Fibroblast of mammary gland (primary cell): ENCODE results near the gene ACOXL.

Experiments used
- DNase-seq: peaks from one replicate; pipeline ENCODE4 v3.0.0-alpha.2; 2010; ENCODE audit warnings: low read depth
- H3K4me3 ChIP-seq: 2 replicates; pipeline ENCODE4 v1.5.1; 2011; ENCODE audit warnings: low read depth, mild to moderate bottlenecking, low read length, moderate library complexity; ENCODE audit not compliant: control insufficient read depth
- TF ChIP-seq, protein P1 (sequence below): conservative IDR thresholded peaks from 2 replicates; pipeline ENCODE4 v1.5.1; 2011; ENCODE audit warnings: low read depth, low read length, inconsistent platforms; ENCODE audit not compliant: control insufficient read depth, insufficient read depth

Gene ACOXL

GRCh38 chr2:110834134-110834827, 101.9 kb downstream of the ACOXL start:
- DNase-seq, result no peak
- TF ChIP-seq, protein P1, sequence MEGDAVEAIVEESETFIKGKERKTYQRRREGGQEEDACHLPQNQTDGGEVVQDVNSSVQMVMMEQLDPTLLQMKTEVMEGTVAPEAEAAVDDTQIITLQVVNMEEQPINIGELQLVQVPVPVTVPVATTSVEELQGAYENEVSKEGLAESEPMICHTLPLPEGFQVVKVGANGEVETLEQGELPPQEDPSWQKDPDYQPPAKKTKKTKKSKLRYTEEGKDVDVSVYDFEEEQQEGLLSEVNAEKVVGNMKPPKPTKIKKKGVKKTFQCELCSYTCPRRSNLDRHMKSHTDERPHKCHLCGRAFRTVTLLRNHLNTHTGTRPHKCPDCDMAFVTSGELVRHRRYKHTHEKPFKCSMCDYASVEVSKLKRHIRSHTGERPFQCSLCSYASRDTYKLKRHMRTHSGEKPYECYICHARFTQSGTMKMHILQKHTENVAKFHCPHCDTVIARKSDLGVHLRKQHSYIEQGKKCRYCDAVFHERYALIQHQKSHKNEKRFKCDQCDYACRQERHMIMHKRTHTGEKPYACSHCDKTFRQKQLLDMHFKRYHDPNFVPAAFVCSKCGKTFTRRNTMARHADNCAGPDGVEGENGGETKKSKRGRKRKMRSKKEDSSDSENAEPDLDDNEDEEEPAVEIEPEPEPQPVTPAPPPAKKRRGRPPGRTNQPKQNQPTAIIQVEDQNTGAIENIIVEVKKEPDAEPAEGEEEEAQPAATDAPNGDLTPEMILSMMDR, result no peak
- no peak overlapping the region for H3K4me3 ChIP-seq

DNA sequence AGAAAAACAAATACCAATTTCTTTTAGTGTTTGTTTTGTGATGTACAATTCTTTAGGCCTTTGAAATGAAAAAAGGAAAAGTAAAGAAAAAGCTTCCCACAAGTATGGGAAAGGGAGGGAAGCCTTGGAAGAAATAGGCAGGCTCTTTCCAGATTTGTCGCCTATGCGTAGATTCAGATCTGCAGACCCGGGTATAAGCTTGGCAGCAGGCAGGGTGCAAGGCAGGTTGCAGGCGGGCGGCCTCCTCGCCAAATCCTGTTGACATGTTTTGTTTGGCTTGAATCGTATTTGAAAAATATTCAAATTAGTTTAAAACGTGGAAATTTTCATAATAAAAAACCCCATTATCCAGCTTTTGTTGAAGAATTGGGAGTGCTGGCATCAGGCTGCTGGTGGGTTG, 104.3 kb downstream of the ACOXL start:
- no peak for DNase-seq
- TF ChIP-seq, protein P1, result no peak
- no peak overlapping the region for H3K4me3 ChIP-seq

DNA sequence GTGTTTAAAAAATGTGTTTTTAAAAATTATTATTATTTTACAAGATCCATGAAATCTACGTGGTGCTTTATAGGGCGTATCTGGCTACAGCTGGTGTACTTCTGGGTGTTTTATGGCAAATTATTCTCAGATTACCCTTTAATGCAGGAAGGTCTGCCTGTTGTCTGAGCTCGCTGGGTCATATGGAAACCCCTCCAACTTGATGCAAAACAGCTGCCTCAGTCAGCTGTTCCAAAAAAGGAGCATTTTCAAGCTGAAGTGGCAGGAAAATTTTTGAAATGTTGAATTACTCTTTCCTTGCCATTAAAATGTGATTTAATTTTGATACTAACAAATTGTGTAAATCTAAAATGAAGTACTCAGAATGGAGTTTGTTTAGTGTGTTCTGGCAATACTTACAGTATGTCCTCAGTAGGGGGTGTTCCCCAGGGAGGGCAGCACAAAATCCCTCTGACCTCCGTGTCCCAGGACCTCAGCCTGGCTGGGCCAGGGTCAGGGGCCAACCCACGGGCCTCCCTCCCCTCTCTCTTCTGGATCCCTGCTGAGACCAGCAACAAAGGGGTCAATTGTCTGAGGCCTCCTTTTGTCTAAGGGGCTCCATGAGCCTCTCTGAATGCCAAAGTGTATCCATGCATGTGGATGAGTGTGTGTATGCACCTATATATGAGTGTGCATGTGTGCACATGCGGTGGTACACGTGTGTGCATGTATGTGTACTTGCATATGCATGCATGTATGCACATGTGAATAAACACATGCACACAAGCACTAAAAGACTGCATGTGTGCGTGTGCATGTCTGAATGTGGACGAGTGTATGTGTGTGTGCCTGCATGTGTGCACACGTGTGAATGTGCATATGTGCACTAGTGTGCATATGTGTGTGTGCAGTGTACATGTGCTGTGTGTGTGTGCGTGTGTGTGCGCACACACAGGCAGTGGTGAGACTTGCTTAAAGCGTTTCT, 105.4 kb downstream of the ACOXL start:
- no peak overlapping the region for H3K4me3 ChIP-seq

GRCh38 chr2:110838657-110839384, 106.4 kb downstream of the ACOXL start:
- H3K4me3 ChIP-seq, result no peak overlapping the region
- no peak for DNase-seq
- TF ChIP-seq, protein P1, result no peak

More for the DNA sequence above, 105.4 kb downstream of the ACOXL start:
- DNase-seq, result no peak
- TF ChIP-seq, protein P1, result no peak

GRCh38 chr2:110840508-110840907, 108.1 kb downstream of the ACOXL start:
- no peak overlapping the region for H3K4me3 ChIP-seq
- TF ChIP-seq, protein P1, result no peak
- no peak for DNase-seq

- no peak for DNase-seq
- H3K4me3 ChIP-seq, result no peak overlapping the region
- TF ChIP-seq, protein P1, result no peak
Observed at GRCh38 chr2:110842048-110842447, 109.7 kb downstream of the ACOXL start.
